Chondrocyte (in vitro differentiated cells): ENCODE measurements around the gene POLN. TPM values are rescaled to one million over a fixed set of nuclear protein-coding genes. Genes with fewer than 3 reads are reported as not detected.

Source experiments
- DNase-seq: peaks from one replicate; pipeline ENCODE4 v3.0.0; 2021; ENCODE audit warnings: mixed read lengths, low spot score
- H3K27ac Mint-ChIP-seq: one replicate; pipeline ENCODE4 v1.8.0; 2021; ENCODE audit warnings: mild to moderate bottlenecking, moderate library complexity, mixed read lengths; ENCODE audit not compliant: unreplicated experiment
- H3K27me3 Mint-ChIP-seq: 2 replicates; pipeline ENCODE4 v1.8.0; 2021; ENCODE audit warnings: low read depth, mixed read lengths
- H3K36me3 Mint-ChIP-seq: 2 replicates; pipeline ENCODE4 v1.8.0; 2021; ENCODE audit warnings: low read depth, mixed read lengths
- H3K4me1 Mint-ChIP-seq: 2 replicates; pipeline ENCODE4 v1.8.0; 2021; ENCODE audit warnings: low read depth, mild to moderate bottlenecking, mixed read lengths
- H3K4me3 Mint-ChIP-seq: one replicate; pipeline ENCODE4 v1.8.0; 2021; ENCODE audit warnings: mild to moderate bottlenecking, moderate library complexity, mixed read lengths; ENCODE audit not compliant: unreplicated experiment
- H3K9me3 Mint-ChIP-seq: 2 replicates; pipeline ENCODE4 v1.8.0; 2021; ENCODE audit warnings: low read depth, mixed read lengths
- CTCF ChIP-seq: fragments of 200-600 bp; sonication (generic); IDR thresholded peaks from 2 replicates; pipeline ENCODE4 v1.5.0; 2021; ENCODE audit warnings: antibody characterized with exemption, mild to moderate bottlenecking, moderate library complexity
- total RNA-seq: library from RNA; stranded (reverse); gene quantifications from 3 replicates; pipeline ENCODE4 v1.2.1, GENCODE V29; 2021

Gene POLN
- total RNA-seq, 1 donor from 2014 or later = 5.5 TPM

GRCh38 chr4:2138846-2139500 lies 102.9 kb downstream of the POLN start:
- DNase-seq = no peak
- Mint-ChIP-seq H3K9me3 (peaks cover 8% of the 10 kb centered on the region), H3K27me3 (no peaks in the 10 kb centered on the region), H3K27ac (no peak overlapping the region), H3K4me1 (peaks cover 16% of the 10 kb centered on the region), H3K4me3 (no peak overlapping the region), H3K36me3 (peaks cover 4% of the 10 kb centered on the region)
- TF ChIP-seq CTCF = no peak

- no peaks in the 10 kb centered on the region for H3K27me3 Mint-ChIP-seq
- H3K4me3 Mint-ChIP-seq = no peak overlapping the region
- peaks cover 4% of the 10 kb centered on the region for H3K4me1 Mint-ChIP-seq
- H3K36me3 Mint-ChIP-seq = peaks cover 6% of the 10 kb centered on the region
- H3K9me3 Mint-ChIP-seq = peaks cover 13% of the 10 kb centered on the region
- TF ChIP-seq CTCF = no peak
- no peak for DNase-seq
- H3K27ac Mint-ChIP-seq = no peak overlapping the region
These were observed 105.2 kb downstream of the POLN start for GRCh38 chr4:2136726-2137125.

GRCh38 chr4:2135083-2135482 lies 106.8 kb downstream of the POLN start:
- H3K9me3 Mint-ChIP-seq = peaks cover 19% of the 10 kb centered on the region
- no peaks in the 10 kb centered on the region for H3K27me3 Mint-ChIP-seq
- no peak for DNase-seq
- no peak for TF ChIP-seq CTCF
- H3K4me3 Mint-ChIP-seq = no peak overlapping the region
- H3K36me3 Mint-ChIP-seq = peaks cover 8% of the 10 kb centered on the region
- peaks cover 4% of the 10 kb centered on the region for H3K4me1 Mint-ChIP-seq
- H3K27ac Mint-ChIP-seq = no peak overlapping the region

GRCh38 chr4:2132438-2132837 lies 109.5 kb downstream of the POLN start:
- peaks cover 4% of the 10 kb centered on the region for H3K4me1 Mint-ChIP-seq
- TF ChIP-seq CTCF = no peak
- H3K9me3 Mint-ChIP-seq = peaks cover 19% of the 10 kb centered on the region
- no peak overlapping the region for H3K4me3 Mint-ChIP-seq
- H3K27ac Mint-ChIP-seq = no peak overlapping the region
- peaks cover 8% of the 10 kb centered on the region for H3K36me3 Mint-ChIP-seq
- DNase-seq = no peak
- no peaks in the 10 kb centered on the region for H3K27me3 Mint-ChIP-seq

- H3K36me3 Mint-ChIP-seq = peaks cover 13% of the 10 kb centered on the region
- H3K27me3 Mint-ChIP-seq = no peaks in the 10 kb centered on the region
- H3K27ac Mint-ChIP-seq = no peak overlapping the region
- no peaks in the 10 kb centered on the region for H3K4me1 Mint-ChIP-seq
- H3K9me3 Mint-ChIP-seq = peaks cover 14% of the 10 kb centered on the region
- DNase-seq = no peak
- H3K4me3 Mint-ChIP-seq = no peak overlapping the region
- TF ChIP-seq CTCF = no peak
These were observed 114.2 kb downstream of the POLN start for GRCh38 chr4:2127609-2128332.
